Measurements from ENCODE around the gene SLCO4C1.

SLCO4C1 gene

DNA sequence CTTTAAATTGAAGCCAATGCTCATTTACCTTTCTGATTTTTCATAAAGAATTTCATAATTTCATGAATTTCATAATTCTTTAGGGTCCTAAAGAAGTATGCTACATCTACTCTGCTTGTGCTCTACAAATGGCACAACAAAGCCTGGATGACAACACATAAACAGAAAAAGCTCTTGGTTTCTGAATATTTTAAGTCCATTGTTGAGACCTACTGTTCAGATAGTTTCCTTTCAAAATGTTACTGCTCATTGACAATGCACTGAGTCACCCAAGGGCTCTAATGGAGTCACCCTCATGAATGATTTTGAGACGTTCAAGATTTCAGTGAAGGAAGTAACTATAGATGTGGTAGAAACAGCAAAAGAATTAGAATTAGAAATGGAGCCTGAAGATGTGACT is 74.1 kb downstream of the SLCO4C1 start:
- Histone ChIP-seq H2AFZ (ENCODE audit: low read length) (no peak overlapping the region), H3K4me3 (ENCODE audit: low read length) (no peak overlapping the region), H3K4me1 (ENCODE audit: low read length) (no peaks in the 10 kb centered on the region), H4K20me1 (ENCODE audit: insufficient read depth, low read length) (no peaks in the 10 kb centered on the region), H3K36me3 (replicated peaks; ENCODE audit: insufficient read depth, low read length) (no peaks in the 10 kb centered on the region), H3K9me2 (replicated peaks; ENCODE audit: insufficient read depth, low read length) (no peaks in the 10 kb centered on the region), H3K79me2 (ENCODE audit: low read length) (no peaks in the 10 kb centered on the region), H3F3A (ENCODE audit: insufficient read depth, low read length) (no peaks in the 10 kb centered on the region; the same call in 1 of the 2 replicates), H3K9ac (ENCODE audit: low read length) (no peak overlapping the region), H3K4me2 (ENCODE audit: low read depth, low read length) (no peak overlapping the region), H3K27ac (ENCODE audit: low read length) (no peak overlapping the region), H3K9me3 (replicated peaks; ENCODE audit: insufficient read depth, low read length) (no peaks in the 10 kb centered on the region), H3K27me3 (replicated peaks; ENCODE audit: insufficient read depth, low read length) (no peaks in the 10 kb centered on the region)
- no peak for DNase-seq
- TF ChIP-seq EZH2phosphoT487 (IDR thresholded peaks at IDR 0.05; ENCODE audit: low read length) (no peak), EZH2 (optimal IDR thresholded peaks at IDR 0.05; ENCODE audit: low read depth, low read length) (no peak)
- TF ChIP-seq, protein P1, sequence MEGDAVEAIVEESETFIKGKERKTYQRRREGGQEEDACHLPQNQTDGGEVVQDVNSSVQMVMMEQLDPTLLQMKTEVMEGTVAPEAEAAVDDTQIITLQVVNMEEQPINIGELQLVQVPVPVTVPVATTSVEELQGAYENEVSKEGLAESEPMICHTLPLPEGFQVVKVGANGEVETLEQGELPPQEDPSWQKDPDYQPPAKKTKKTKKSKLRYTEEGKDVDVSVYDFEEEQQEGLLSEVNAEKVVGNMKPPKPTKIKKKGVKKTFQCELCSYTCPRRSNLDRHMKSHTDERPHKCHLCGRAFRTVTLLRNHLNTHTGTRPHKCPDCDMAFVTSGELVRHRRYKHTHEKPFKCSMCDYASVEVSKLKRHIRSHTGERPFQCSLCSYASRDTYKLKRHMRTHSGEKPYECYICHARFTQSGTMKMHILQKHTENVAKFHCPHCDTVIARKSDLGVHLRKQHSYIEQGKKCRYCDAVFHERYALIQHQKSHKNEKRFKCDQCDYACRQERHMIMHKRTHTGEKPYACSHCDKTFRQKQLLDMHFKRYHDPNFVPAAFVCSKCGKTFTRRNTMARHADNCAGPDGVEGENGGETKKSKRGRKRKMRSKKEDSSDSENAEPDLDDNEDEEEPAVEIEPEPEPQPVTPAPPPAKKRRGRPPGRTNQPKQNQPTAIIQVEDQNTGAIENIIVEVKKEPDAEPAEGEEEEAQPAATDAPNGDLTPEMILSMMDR (IDR thresholded peaks at IDR 0.05; ENCODE audit: low read length): no peak

DNA sequence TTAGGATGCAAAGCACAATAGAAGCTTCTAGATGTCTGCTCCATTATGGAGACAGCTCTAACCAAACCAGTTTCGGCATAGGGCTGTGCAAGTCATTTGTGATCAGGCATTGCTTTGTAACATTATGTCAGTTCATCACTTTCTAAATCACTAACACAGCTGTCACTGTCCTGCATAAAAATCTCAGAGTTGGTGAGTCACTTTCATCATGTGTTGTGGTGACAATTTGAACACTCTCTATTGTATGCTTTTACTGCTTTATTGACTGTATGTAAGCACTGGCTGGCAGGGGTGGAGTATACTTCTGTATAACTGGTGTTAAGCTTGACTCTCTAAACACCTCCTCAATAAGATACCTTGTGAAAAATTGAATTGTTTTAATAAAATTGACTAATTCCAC is 77.9 kb downstream of the SLCO4C1 start:
- Histone ChIP-seq H3K9me2 (replicated peaks; ENCODE audit: insufficient read depth, low read length) (no peaks in the 10 kb centered on the region), H3K27ac (ENCODE audit: low read length) (no peak overlapping the region), H4K20me1 (ENCODE audit: insufficient read depth, low read length) (no peaks in the 10 kb centered on the region), H2AFZ (ENCODE audit: low read length) (no peak overlapping the region), H3F3A (ENCODE audit: insufficient read depth, low read length) (no peaks in the 10 kb centered on the region), H3K4me1 (ENCODE audit: low read length) (no peaks in the 10 kb centered on the region), H3K9me3 (replicated peaks; ENCODE audit: insufficient read depth, low read length) (no peaks in the 10 kb centered on the region), H3K27me3 (replicated peaks; ENCODE audit: insufficient read depth, low read length) (no peaks in the 10 kb centered on the region), H3K4me3 (ENCODE audit: low read length) (no peak overlapping the region), H3K79me2 (ENCODE audit: low read length) (no peaks in the 10 kb centered on the region), H3K36me3 (replicated peaks; ENCODE audit: insufficient read depth, low read length) (no peaks in the 10 kb centered on the region), H3K4me2 (ENCODE audit: low read depth, low read length) (no peak overlapping the region), H3K9ac (ENCODE audit: low read length) (no peak overlapping the region)
- TF ChIP-seq EZH2 (optimal IDR thresholded peaks at IDR 0.05; ENCODE audit: low read depth, low read length) (no peak), EZH2phosphoT487 (IDR thresholded peaks at IDR 0.05; ENCODE audit: low read length) (no peak)
- TF ChIP-seq, protein P1 (IDR thresholded peaks at IDR 0.05; ENCODE audit: low read length): no peak
- DNase-seq: no peak

DNA sequence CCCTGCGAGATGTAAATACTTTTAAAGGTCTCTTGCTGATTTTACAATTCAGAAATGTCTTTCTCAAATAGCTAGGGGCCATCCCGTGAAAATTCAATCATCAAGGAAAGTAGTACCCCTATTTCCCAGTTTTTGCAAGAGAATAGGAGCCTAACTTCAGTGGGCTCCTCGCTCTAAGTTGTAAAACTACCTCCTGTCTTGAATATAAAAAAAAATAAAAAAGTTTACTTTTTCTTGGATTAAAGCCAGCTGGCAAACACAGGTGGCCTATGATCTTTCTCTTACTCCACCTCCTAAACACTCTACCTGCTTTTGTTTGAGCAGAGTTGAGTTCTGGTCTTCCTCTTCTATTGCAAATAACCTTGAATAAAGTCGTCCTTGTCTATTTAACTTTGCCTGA is 79.4 kb downstream of the SLCO4C1 start:
- no peaks in the 10 kb centered on the region for H3K9me2 ChIP-seq (replicated peaks; ENCODE audit: insufficient read depth, low read length)
- no peaks in the 10 kb centered on the region for H3K27me3 ChIP-seq (replicated peaks; ENCODE audit: insufficient read depth, low read length)
- H3K4me1 ChIP-seq (ENCODE audit: low read length): no peaks in the 10 kb centered on the region
- no peaks in the 10 kb centered on the region for H3F3A ChIP-seq (ENCODE audit: insufficient read depth, low read length)
- no peak overlapping the region for H3K4me2 ChIP-seq (ENCODE audit: low read depth, low read length)
- no peaks in the 10 kb centered on the region for H3K79me2 ChIP-seq (ENCODE audit: low read length)
- H3K27ac ChIP-seq (ENCODE audit: low read length): no peak overlapping the region
- no peak overlapping the region for H3K9ac ChIP-seq (ENCODE audit: low read length)
- H3K4me3 ChIP-seq (ENCODE audit: low read length): no peak overlapping the region
- no peak for DNase-seq
- no peaks in the 10 kb centered on the region for H4K20me1 ChIP-seq (ENCODE audit: insufficient read depth, low read length)
- TF ChIP-seq, protein P1 (IDR thresholded peaks at IDR 0.05; ENCODE audit: low read length): no peak
- no peaks in the 10 kb centered on the region for H3K9me3 ChIP-seq (replicated peaks; ENCODE audit: insufficient read depth, low read length)
- H2AFZ ChIP-seq (ENCODE audit: low read length): no peak overlapping the region
- no peaks in the 10 kb centered on the region for H3K36me3 ChIP-seq (replicated peaks; ENCODE audit: insufficient read depth, low read length)
